Neural progenitor cell (in vitro differentiated cells): ENCODE data around the gene HYPK. TPM values are rescaled to one million over a fixed set of nuclear protein-coding genes. Genes with fewer than 3 reads are reported as not detected.

Experiments used
- DNase-seq: peaks from one replicate; pipeline ENCODE4 v3.0.0-alpha.2; 2016; ENCODE audit warnings: low spot score
- H2AFZ ChIP-seq: fragments of 200-600 bp; sonication (generic); replicated peaks from 2 replicates; pipeline ENCODE4 v1.6.1; 2016; ENCODE audit warnings: antibody characterized with exemption
- H3F3A ChIP-seq: fragments of 200-600 bp; sonication (generic); 2 replicates; pipeline ENCODE4 v1.6.1; 2016; ENCODE audit warnings: antibody characterized with exemption, low read depth
- H3K27ac ChIP-seq: fragments of 200-600 bp; sonication (generic); 2 replicates; pipeline ENCODE4 v1.5.1; 2016; ENCODE audit warnings: mild to moderate bottlenecking
- H3K27me3 ChIP-seq: fragments of 200-600 bp; sonication (generic); 2 replicates; pipeline ENCODE4 v1.6.1; 2016; ENCODE audit warnings: mild to moderate bottlenecking, moderate library complexity
- H3K36me3 ChIP-seq: fragments of 200-600 bp; sonication (generic); 2 replicates; pipeline ENCODE4 v1.5.1; 2016
- H3K4me1 ChIP-seq: fragments of 200-600 bp; sonication (generic); 2 replicates; pipeline ENCODE4 v1.6.1; 2016; ENCODE audit warnings: mixed run types
- H3K4me2 ChIP-seq: fragments of 200-600 bp; sonication (generic); 2 replicates; pipeline ENCODE4 v1.6.1; 2016
- H3K4me3 ChIP-seq: fragments of 200-600 bp; sonication (generic); 2 replicates; pipeline ENCODE4 v1.5.1; 2016
- H3K79me2 ChIP-seq: fragments of 200-600 bp; sonication (generic); 2 replicates; pipeline ENCODE4 v1.6.1; 2016; ENCODE audit warnings: low read depth
- H3K9ac ChIP-seq: fragments of 200-600 bp; sonication (generic); 2 replicates; pipeline ENCODE4 v1.6.1; 2016
- H3K9me3 ChIP-seq: fragments of 200-600 bp; sonication (generic); 2 replicates; pipeline ENCODE4 v1.5.1; 2016; ENCODE audit warnings: low read depth
- H4K20me1 ChIP-seq: fragments of 200-600 bp; sonication (generic); 2 replicates; pipeline ENCODE4 v1.6.1; 2016; ENCODE audit warnings: low read depth
- H3K27ac Mint-ChIP-seq: 3 replicates; pipeline ENCODE4 v1.8.0; 2021; ENCODE audit warnings: mixed read lengths
- H3K27me3 Mint-ChIP-seq: 2 replicates; pipeline ENCODE4 v1.8.0; 2022; ENCODE audit warnings: low read depth, mild to moderate bottlenecking, inconsistent platforms, moderate library complexity, mixed read lengths; ENCODE audit not compliant: insufficient read depth
- H3K36me3 Mint-ChIP-seq: 3 replicates; pipeline ENCODE4 v1.8.0; 2021; ENCODE audit warnings: mixed read lengths
- H3K4me1 Mint-ChIP-seq: 3 replicates; pipeline ENCODE4 v1.8.0; 2021; ENCODE audit warnings: mixed read lengths
- H3K4me3 Mint-ChIP-seq: 3 replicates; pipeline ENCODE4 v1.8.0; 2021; ENCODE audit warnings: mild to moderate bottlenecking, moderate library complexity, mixed read lengths
- H3K9me3 Mint-ChIP-seq: 3 replicates; pipeline ENCODE4 v1.8.0; 2020; ENCODE audit warnings: mixed read lengths
- EZH2 ChIP-seq: fragments of 200-600 bp; sonication (generic); IDR thresholded peaks from 2 replicates; pipeline ENCODE4 v1.6.1; 2017; ENCODE audit warnings: antibody characterized with exemption, mild to moderate bottlenecking, moderate library complexity
- EZH2phosphoT487 ChIP-seq: fragments of 200-600 bp; sonication (generic); IDR thresholded peaks from 2 replicates; pipeline ENCODE4 v1.6.1; 2017; ENCODE audit warnings: antibody characterized with exemption
- total RNA-seq: library from RNA; depleted of rRNA; stranded (reverse); fragments of >200 nt; gene quantifications from 2 replicates; pipeline ENCODE4 v1.2.3, GENCODE V29; 2015; ENCODE audit warnings: low replicate concordance
- TF ChIP-seq, protein P1 (sequence below): fragments of 200-600 bp; sonication (generic); IDR thresholded peaks from 2 replicates; pipeline ENCODE4 v1.5.1; 2017; ENCODE audit warnings: antibody characterized with exemption, mild to moderate bottlenecking

Gene HYPK
- total RNA-seq, 1 donor from 2014 or later = 8.3 TPM

DNA sequence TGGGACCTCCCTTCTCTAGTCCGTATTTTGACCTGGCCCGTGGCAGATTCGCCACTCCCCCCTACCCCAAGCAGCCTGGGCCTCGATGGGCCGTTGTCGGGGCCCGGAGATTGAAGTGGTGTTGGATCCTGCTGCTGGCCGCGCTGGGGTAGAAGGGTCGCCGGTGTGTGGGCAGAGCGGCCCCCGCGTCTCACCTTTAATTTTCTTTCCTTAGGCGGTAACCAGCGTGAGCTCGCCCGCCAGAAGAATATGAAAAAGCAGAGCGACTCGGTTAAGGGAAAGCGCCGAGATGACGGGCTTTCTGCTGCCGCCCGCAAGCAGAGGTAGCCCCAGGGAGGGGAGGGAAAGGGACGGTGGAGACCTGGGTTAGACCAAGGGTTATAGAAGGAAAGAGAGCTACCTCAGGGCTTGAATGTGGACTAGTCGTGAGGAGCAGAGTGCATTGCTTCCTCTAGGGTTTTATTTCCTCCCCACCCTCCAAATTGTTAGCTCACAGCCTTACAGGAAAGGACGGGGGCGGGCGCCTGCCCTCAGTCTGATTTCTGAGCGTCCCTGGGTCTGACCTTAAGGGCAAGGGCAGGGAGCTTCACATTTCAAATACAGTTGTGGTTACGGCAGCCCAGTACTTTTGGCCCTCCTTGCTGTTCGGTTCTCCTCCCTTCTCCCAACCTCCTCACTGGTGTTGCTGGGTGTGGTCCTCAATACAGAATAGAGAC, 7.5 kb upstream of the HYPK start:
- H3K27me3 Mint-ChIP-seq = peaks cover 7% of the 10 kb centered on the region
- peak overlapping the region; percentile 72 for H3K27ac ChIP-seq
- H3K9me3 Mint-ChIP-seq = no peaks in the 10 kb centered on the region

DNA sequence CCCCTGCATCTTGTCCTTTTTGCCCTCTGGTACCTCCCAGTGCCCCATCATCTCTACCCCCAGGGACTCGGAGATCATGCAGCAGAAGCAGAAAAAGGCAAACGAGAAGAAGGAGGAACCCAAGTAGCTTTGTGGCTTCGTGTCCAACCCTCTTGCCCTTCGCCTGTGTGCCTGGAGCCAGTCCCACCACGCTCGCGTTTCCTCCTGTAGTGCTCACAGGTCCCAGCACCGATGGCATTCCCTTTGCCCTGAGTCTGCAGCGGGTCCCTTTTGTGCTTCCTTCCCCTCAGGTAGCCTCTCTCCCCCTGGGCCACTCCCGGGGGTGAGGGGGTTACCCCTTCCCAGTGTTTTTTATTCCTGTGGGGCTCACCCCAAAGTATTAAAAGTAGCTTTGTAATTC, 6.8 kb upstream of the HYPK start:
- Mint-ChIP-seq H3K27ac (peak overlapping the region; percentile 87), H3K27me3 (peaks cover 10% of the 10 kb centered on the region), H3K4me3 (peak overlapping the region; percentile 98), H3K36me3 (peaks cover 32% of the 10 kb centered on the region), H3K9me3 (no peaks in the 10 kb centered on the region), H3K4me1 (peaks cover 35% of the 10 kb centered on the region)
- no peak overlapping the region for H3K9ac ChIP-seq
- H3K36me3 ChIP-seq = no peaks in the 10 kb centered on the region
- H4K20me1 ChIP-seq = peaks cover 38% of the 10 kb centered on the region
- no peak overlapping the region for H3K27ac ChIP-seq
- H3K4me1 ChIP-seq = peaks cover 13% of the 10 kb centered on the region
- peak overlapping the region; percentile 94 for H3K4me2 ChIP-seq
- DNase-seq = no peak
- TF ChIP-seq, protein P1, sequence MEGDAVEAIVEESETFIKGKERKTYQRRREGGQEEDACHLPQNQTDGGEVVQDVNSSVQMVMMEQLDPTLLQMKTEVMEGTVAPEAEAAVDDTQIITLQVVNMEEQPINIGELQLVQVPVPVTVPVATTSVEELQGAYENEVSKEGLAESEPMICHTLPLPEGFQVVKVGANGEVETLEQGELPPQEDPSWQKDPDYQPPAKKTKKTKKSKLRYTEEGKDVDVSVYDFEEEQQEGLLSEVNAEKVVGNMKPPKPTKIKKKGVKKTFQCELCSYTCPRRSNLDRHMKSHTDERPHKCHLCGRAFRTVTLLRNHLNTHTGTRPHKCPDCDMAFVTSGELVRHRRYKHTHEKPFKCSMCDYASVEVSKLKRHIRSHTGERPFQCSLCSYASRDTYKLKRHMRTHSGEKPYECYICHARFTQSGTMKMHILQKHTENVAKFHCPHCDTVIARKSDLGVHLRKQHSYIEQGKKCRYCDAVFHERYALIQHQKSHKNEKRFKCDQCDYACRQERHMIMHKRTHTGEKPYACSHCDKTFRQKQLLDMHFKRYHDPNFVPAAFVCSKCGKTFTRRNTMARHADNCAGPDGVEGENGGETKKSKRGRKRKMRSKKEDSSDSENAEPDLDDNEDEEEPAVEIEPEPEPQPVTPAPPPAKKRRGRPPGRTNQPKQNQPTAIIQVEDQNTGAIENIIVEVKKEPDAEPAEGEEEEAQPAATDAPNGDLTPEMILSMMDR = no peak
- peaks cover 31% of the 10 kb centered on the region for H3K79me2 ChIP-seq
- H2AFZ ChIP-seq = no peak overlapping the region
- H3K27me3 ChIP-seq = no peaks in the 10 kb centered on the region
- H3K4me3 ChIP-seq = peak overlapping the region; percentile 99
- peaks cover 38% of the 10 kb centered on the region for H3F3A ChIP-seq
- no peaks in the 10 kb centered on the region for H3K9me3 ChIP-seq

More for the DNA sequence above, 7.5 kb upstream of the HYPK start:
- peak overlapping the region; percentile 37 for H2AFZ ChIP-seq
- DNase-seq = peak; percentile 33
- peaks cover 38% of the 10 kb centered on the region for H4K20me1 ChIP-seq
- peaks cover 34% of the 10 kb centered on the region for H3F3A ChIP-seq
- TF ChIP-seq, protein P1 = no peak
- TF ChIP-seq EZH2 = no peak
- TF ChIP-seq EZH2phosphoT487 = no peak
- no peaks in the 10 kb centered on the region for H3K27me3 ChIP-seq
- H3K4me3 ChIP-seq = peak overlapping the region; percentile 99
- H3K4me1 Mint-ChIP-seq = peaks cover 32% of the 10 kb centered on the region
- H3K9me3 ChIP-seq = no peaks in the 10 kb centered on the region
- peaks cover 30% of the 10 kb centered on the region for H3K36me3 Mint-ChIP-seq
- H3K79me2 ChIP-seq = peaks cover 31% of the 10 kb centered on the region
- H3K4me2 ChIP-seq = peak overlapping the region; percentile 94
- H3K4me1 ChIP-seq = peaks cover 13% of the 10 kb centered on the region
- H3K27ac Mint-ChIP-seq = peak overlapping the region; percentile 98
- peak overlapping the region; percentile 79 for H3K9ac ChIP-seq
- no peaks in the 10 kb centered on the region for H3K36me3 ChIP-seq
- peak overlapping the region; percentile 98 for H3K4me3 Mint-ChIP-seq

DNA sequence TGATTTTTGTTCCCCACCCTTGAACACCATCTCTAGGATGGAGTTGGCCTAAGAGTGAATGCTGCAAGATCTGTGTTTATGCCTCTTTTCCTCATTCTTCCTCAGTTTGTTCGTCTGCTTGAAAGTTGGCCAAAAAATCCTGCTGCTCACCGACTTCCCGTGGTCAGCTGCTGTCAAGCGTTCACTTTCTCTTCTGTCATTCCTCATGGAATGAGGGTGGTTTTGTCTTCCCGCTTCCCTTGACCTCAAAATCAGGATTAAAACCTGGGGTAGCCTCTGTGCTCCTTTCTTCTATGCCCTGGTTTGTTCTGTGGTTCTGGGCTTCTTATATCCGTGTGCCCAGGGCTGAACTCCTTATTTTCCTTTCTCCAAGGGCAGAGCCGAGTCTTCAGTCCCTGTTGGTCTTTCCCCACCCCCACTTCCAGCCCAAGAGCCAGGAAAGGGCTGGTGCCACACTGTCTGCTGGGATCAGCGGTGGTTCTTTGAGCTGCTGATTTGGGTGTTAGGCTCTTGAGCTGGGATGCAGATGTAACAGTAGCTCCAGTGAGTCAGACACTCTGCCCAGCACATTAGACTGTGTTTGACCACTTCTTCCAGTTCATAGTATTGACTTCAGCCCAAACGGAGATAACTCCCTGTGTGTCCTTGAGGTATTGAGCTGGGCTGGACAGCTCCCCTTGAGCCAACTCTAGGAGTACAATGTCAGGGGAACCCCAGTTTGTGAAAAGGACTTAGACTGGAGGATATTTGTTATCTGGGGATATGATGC, 5.9 kb upstream of the HYPK start:
- DNase-seq = no peak
- no peak overlapping the region for H3K4me3 ChIP-seq
- Mint-ChIP-seq H3K27ac (no peak overlapping the region), H3K4me1 (peaks cover 41% of the 10 kb centered on the region), H3K9me3 (no peaks in the 10 kb centered on the region), H3K27me3 (peaks cover 10% of the 10 kb centered on the region), H3K36me3 (peaks cover 34% of the 10 kb centered on the region), H3K4me3 (peak overlapping the region; percentile 98)
- peaks cover 31% of the 10 kb centered on the region for H3K79me2 ChIP-seq
- no peaks in the 10 kb centered on the region for H3K9me3 ChIP-seq
- H3K4me2 ChIP-seq = no peak overlapping the region
- H3K27ac ChIP-seq = no peak overlapping the region
- no peaks in the 10 kb centered on the region for H3K36me3 ChIP-seq
- peaks cover 43% of the 10 kb centered on the region for H3F3A ChIP-seq
- H2AFZ ChIP-seq = no peak overlapping the region
- TF ChIP-seq EZH2 (no peak), EZH2phosphoT487 (no peak)
- TF ChIP-seq, protein P1 = no peak
- no peak overlapping the region for H3K9ac ChIP-seq
- peaks cover 38% of the 10 kb centered on the region for H4K20me1 ChIP-seq
- H3K4me1 ChIP-seq = peaks cover 17% of the 10 kb centered on the region
- H3K27me3 ChIP-seq = no peaks in the 10 kb centered on the region
